B cell (primary cell): ENCODE measurements around the gene LMAN1. TPM values are rescaled to one million over a fixed set of nuclear protein-coding genes. Genes with fewer than 3 reads are reported as not detected.

Source experiments
- ATAC-seq: fragments of 200-7000 bp; cut with Tn5 transposase; one replicate; pipeline ENCODE4 v1.10.0; 2021; ENCODE audit warnings: low read depth, mild to moderate bottlenecking, moderate number of reproducible peaks, moderate library complexity
- CTCF ChIA-PET: fragments of 350-600 bp; sonication (Branson Sonifier 250); formaldehyde crosslinking; loops from one replicate; lab custom pipeline; 2021; ENCODE audit warnings: antibody characterized with exemption, inconsistent platforms; lab: Charles Lee
- POLR2A ChIA-PET: fragments of 350-600 bp; sonication (Branson Sonifier 250); formaldehyde crosslinking; loops from one replicate; lab custom pipeline; 2021; ENCODE audit warnings: antibody characterized with exemption; lab: Charles Lee
- DNase-seq: peaks from one replicate; pipeline ENCODE4 v3.0.0; 2013
- H2AFZ ChIP-seq: 2 replicates; pipeline ENCODE4 v1.6.1; 2012; ENCODE audit warnings: mild to moderate bottlenecking, low read depth, low read length; ENCODE audit not compliant: insufficient read depth, poor library complexity, severe bottlenecking
- H3K27ac ChIP-seq, 2 donors: 1 replicate in 1 of 2; 2 replicates in 1 of 2; pipeline ENCODE4 v1.5.1; 2012 to 2013; ENCODE audit warnings: low read length in 2 of 2, mild to moderate bottlenecking in 2 of 2, moderate library complexity in 1 of 2
- H3K27me3 ChIP-seq, 4 experiments: fragments of 200-600 bp in 1 of 4; sonication (generic) in 1 of 4; replicated peaks in 1 of 4; 1 replicate in 2 of 4; 2 replicates in 2 of 4; pipeline versions ENCODE4 v1.6.1 to v1.7.0; 2013 to 2016; ENCODE audit warnings: low read length in 3 of 4, mild to moderate bottlenecking in 2 of 4, mixed read lengths in 1 of 4, moderate library complexity in 1 of 4; ENCODE audit not compliant: insufficient read depth in 4 of 4, control insufficient read depth in 3 of 4; ENCODE audit errors: control extremely low read depth in 1 of 4
- H3K36me3 ChIP-seq, 2 experiments: replicated peaks in 1 of 2; 1 replicate in 1 of 2; 2 replicates in 1 of 2; pipeline versions ENCODE4 v1.6.1 to v1.7.1; 2013; ENCODE audit warnings: low read length in 1 of 2; ENCODE audit not compliant: insufficient read depth in 2 of 2, control insufficient read depth in 1 of 2; ENCODE audit errors: control extremely low read depth in 1 of 2, extremely low read depth in 1 of 2
- H3K4me1 ChIP-seq, 2 donors: fragments of 200-600 bp in 1 of 2; sonication (generic) in 1 of 2; 1 replicate in 1 of 2; 2 replicates in 1 of 2; pipeline versions ENCODE4 v1.5.1 to v1.6.1; 2013 to 2017; ENCODE audit warnings: low read length in 2 of 2; ENCODE audit not compliant: control insufficient read depth in 2 of 2, insufficient read depth in 2 of 2
- H3K4me2 ChIP-seq: replicated peaks from 2 replicates; pipeline ENCODE3; 2012; ENCODE audit warnings: mild to moderate bottlenecking, low read depth, low read length; ENCODE audit not compliant: poor library complexity, severe bottlenecking
- H3K4me3 ChIP-seq, 5 experiments: fragments of 200-600 bp in 1 of 5; sonication (generic) in 1 of 5; 1 replicate in 3 of 5; 2 replicates in 2 of 5; pipeline versions ENCODE4 v1.5.1 to v1.7.0; 2011 to 2016; ENCODE audit warnings: low read length in 4 of 5, mild to moderate bottlenecking in 4 of 5, low read depth in 2 of 5, control low read depth in 1 of 5, moderate library complexity in 1 of 5; ENCODE audit not compliant: insufficient read depth in 1 of 5; ENCODE audit errors: control extremely low read depth in 1 of 5, extremely low read depth in 1 of 5
- H3K79me2 ChIP-seq: fragments of 200-600 bp; sonication (generic); one replicate; pipeline ENCODE4 v1.6.0; 2016; ENCODE audit warnings: low read length; ENCODE audit not compliant: control insufficient read depth, insufficient read depth
- H3K9ac ChIP-seq: fragments of 200-600 bp; sonication (generic); 2 replicates; pipeline ENCODE4 v1.6.1; 2017; ENCODE audit warnings: mild to moderate bottlenecking, low read length, moderate library complexity
- H3K9me3 ChIP-seq, 3 donors: one replicate each; pipeline versions ENCODE4 v1.6.1 to v1.7.1; 2013; ENCODE audit warnings: low read length in 2 of 3; ENCODE audit not compliant: control insufficient read depth in 2 of 3, insufficient read depth in 1 of 3; ENCODE audit errors: control extremely low read depth in 1 of 3
- H4K20me1 ChIP-seq: 2 replicates; pipeline ENCODE4 v1.6.0; 2012; ENCODE audit warnings: mild to moderate bottlenecking, low read length; ENCODE audit not compliant: insufficient read depth, control insufficient read depth, poor library complexity, severe bottlenecking
- H3K27ac Mint-ChIP-seq: one replicate; pipeline ENCODE4 v1.8.0; 2021; ENCODE audit warnings: mixed read lengths
- H3K27me3 Mint-ChIP-seq: one replicate; pipeline ENCODE4 v1.8.0; 2021; ENCODE audit warnings: mixed read lengths
- H3K4me1 Mint-ChIP-seq: one replicate; pipeline ENCODE4 v1.8.0; 2021; ENCODE audit warnings: mixed read lengths
- H3K4me3 Mint-ChIP-seq: one replicate; pipeline ENCODE4 v1.8.0; 2021; ENCODE audit warnings: mixed read lengths
- H3K9me3 Mint-ChIP-seq: one replicate; pipeline ENCODE4 v1.8.0; 2022; ENCODE audit warnings: mixed read lengths; ENCODE audit not compliant: insufficient read depth
- EZH2 ChIP-seq: IDR thresholded peaks from 2 replicates; pipeline ENCODE4 v1.6.1; 2012; ENCODE audit warnings: borderline replicate concordance, low read depth, mild to moderate bottlenecking, moderate library complexity, low read length; ENCODE audit not compliant: insufficient read depth, poor library complexity, severe bottlenecking
- WGBS: methylation state at CpG from one replicate; pipeline ENCODE4 v1.1.5; 2013; ENCODE audit warnings: missing lambda C conversion rate; ENCODE audit not compliant: insufficient coverage; 5-methylcytosine and 5-hydroxymethylcytosine counted together
- intact Hi-C: fragments of 100-400 bp; cut with micrococcal nuclease; formaldehyde crosslinking; loops from one replicate; pipeline ENCODE4 v1.10.0; 2022
- polyA plus RNA-seq: library from polyadenylated mRNA; depleted of rRNA; stranded (reverse); fragments of >200 nt; gene quantifications from 2 replicates; pipeline ENCODE4 v1.2.3, GENCODE V29; 2012
- total RNA-seq, 2 donors: library from RNA; stranded (reverse); fragments of 120-200 nt in 1 of 2; gene quantifications; 1 replicate in 1 of 2; 2 replicates in 1 of 2; pipeline versions ENCODE4 v1.2.3 to v1.2.4, GENCODE V29; 2013 to 2022
- TF ChIP-seq, protein P1 (sequence below): fragments of 200-600 bp; IDR thresholded peaks from one replicate; pipeline ENCODE4 v1.8.0; 2022; ENCODE audit warnings: antibody characterized with exemption, mild to moderate bottlenecking

Gene LMAN1
- total and polyA plus RNA-seq, 2 donors (not counting 1 experiment from before 2014, with no cell fraction given): 9.2 to 41.1 TPM

DNA sequence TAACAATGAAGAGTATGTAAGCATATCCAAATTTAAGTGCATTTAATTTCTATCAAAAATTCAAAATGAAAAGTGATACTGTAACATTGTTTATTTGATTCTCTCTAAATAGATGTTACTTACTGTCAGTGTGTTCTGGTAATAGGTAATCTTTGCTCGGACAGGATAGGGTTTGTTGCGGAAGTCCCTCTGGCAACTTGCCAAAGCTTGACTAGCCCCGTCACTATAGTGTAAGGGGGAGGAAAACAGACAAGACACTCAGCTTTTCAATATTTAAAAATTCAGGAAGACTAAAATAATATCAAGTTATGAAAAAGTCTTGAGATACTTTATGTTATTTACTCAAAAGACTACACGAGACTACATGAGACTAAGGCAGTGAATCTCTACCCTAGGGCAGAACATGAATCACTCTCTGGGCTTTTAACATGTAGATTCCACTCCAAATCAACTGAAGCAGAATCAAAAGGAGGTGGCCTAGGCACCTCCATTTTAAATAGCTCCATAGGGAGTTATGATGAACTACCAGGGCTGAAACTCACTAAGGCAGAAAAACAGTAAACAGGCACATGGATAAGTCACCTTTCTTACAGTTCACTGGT lies 5.9 kb downstream of the LMAN1 start:
- peaks cover 17% of the 10 kb centered on the region for H3K4me1 Mint-ChIP-seq
- H3K36me3 ChIP-seq: peaks cover 10 to 41% of the 10 kb centered on the region in 2 experiments
- H3K4me1 ChIP-seq: peaks cover 0 to 6% of the 10 kb centered on the region in 2 donors
- H3K4me3 ChIP-seq: no peak overlapping the region
- H3K27me3 ChIP-seq: no peaks in the 10 kb centered on the region
- H3K9me3 ChIP-seq: no peaks in the 10 kb centered on the region
- no peak for DNase-seq
- WGBS: no CpG with 5 or more reads among the region's 4 CpGs
- intact Hi-C loops: no loop called here
- ChIA-PET CTCF (interaction anchor here (0.5 kb wide), 2 partner anchors 39 to 50 kb away, joined by 4 to 6 read pairs; no protein-coding TSS in a partner anchor), POLR2A (no interaction called here)
- H2AFZ ChIP-seq: no peak overlapping the region
- no peak overlapping the region for H3K27ac ChIP-seq
- no peaks in the 10 kb centered on the region for H4K20me1 ChIP-seq
- no peaks in the 10 kb centered on the region for H3K27me3 Mint-ChIP-seq
- no peak for ATAC-seq
- H3K9ac ChIP-seq: no peak overlapping the region
- H3K4me2 ChIP-seq: no peak overlapping the region
- no peak overlapping the region for H3K4me3 Mint-ChIP-seq
- H3K9me3 Mint-ChIP-seq: no peaks in the 10 kb centered on the region
- no peak for TF ChIP-seq EZH2
- TF ChIP-seq, protein P1, sequence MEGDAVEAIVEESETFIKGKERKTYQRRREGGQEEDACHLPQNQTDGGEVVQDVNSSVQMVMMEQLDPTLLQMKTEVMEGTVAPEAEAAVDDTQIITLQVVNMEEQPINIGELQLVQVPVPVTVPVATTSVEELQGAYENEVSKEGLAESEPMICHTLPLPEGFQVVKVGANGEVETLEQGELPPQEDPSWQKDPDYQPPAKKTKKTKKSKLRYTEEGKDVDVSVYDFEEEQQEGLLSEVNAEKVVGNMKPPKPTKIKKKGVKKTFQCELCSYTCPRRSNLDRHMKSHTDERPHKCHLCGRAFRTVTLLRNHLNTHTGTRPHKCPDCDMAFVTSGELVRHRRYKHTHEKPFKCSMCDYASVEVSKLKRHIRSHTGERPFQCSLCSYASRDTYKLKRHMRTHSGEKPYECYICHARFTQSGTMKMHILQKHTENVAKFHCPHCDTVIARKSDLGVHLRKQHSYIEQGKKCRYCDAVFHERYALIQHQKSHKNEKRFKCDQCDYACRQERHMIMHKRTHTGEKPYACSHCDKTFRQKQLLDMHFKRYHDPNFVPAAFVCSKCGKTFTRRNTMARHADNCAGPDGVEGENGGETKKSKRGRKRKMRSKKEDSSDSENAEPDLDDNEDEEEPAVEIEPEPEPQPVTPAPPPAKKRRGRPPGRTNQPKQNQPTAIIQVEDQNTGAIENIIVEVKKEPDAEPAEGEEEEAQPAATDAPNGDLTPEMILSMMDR: no peak
- H3K27ac Mint-ChIP-seq: no peak overlapping the region
- no peaks in the 10 kb centered on the region for H3K79me2 ChIP-seq

DNA sequence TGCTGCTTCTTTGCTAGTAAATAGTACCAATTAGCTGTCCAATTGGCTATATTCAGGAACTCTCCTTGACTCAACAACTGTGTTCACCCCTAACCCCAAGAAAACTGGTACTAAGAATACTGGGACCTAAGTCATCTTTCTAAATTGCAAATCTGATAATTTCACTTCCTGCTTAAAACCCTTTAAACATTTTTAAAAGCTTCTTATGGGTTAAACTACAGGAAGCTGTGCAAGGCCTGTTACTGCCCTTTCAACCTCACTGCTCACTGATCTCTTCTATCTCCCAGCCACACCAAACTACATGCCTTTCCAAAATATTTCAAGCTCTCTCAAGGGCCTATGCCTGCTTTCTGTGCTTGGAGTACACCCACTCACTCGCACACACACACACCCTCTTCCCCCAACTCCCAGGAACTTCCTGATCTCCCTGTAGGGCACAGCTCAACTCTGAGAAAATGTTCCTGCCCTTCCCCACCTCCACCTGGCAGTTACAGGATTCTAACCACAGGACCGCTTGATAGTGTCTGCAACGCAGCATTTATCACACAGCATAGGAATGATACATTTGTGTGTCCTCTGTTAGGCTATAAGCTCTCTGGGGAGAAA lies 6.7 kb downstream of the LMAN1 start:
- intact Hi-C loops: no loop called here
- H3K27me3 ChIP-seq: no peaks in the 10 kb centered on the region
- no peaks in the 10 kb centered on the region for H3K27me3 Mint-ChIP-seq
- CTCF ChIA-PET: interaction anchor here (0.5 to 0.6 kb wide), 2 partner anchors 51 to 827 kb away, joined by 6 read pairs; no protein-coding TSS in a partner anchor
- 87% methylated on average over 1 of the region's 3 CpGs for WGBS
- no peaks in the 10 kb centered on the region for H4K20me1 ChIP-seq
- H3K9me3 Mint-ChIP-seq: no peaks in the 10 kb centered on the region
- no peaks in the 10 kb centered on the region for H3K79me2 ChIP-seq
- no peak overlapping the region for H3K9ac ChIP-seq
- H3K4me2 ChIP-seq: no peak overlapping the region
- H3K4me1 Mint-ChIP-seq: peaks cover 11% of the 10 kb centered on the region
- H3K4me3 ChIP-seq: no peak overlapping the region
- no peak overlapping the region for H3K27ac Mint-ChIP-seq
- no peak overlapping the region for H2AFZ ChIP-seq
- no peak overlapping the region for H3K27ac ChIP-seq
- POLR2A ChIA-PET: no interaction called here
- no peak overlapping the region for H3K4me3 Mint-ChIP-seq
- ATAC-seq (no peak), DNase-seq (no peak)
- H3K4me1 ChIP-seq: peaks cover 0 to 5% of the 10 kb centered on the region in 2 donors
- no peaks in the 10 kb centered on the region for H3K9me3 ChIP-seq
- H3K36me3 ChIP-seq: peaks cover 10 to 47% of the 10 kb centered on the region in 2 experiments
- TF ChIP-seq EZH2: no peak
- TF ChIP-seq, protein P1: no peak
